Pons (tissue), 1 donor: Measurements from ENCODE around the gene RABGGTB.
"Not testable (repeated sequence)": the region's sequence is repeated elsewhere in the genome, so short reads cannot be mapped to it uniquely, and the experiment has no call there.

Experiments
- DNase-seq: peaks from one replicate; pipeline ENCODE4 v3.0.0-alpha.2; 2016; ENCODE audit warnings: low spot score

RABGGTB gene

DNA sequence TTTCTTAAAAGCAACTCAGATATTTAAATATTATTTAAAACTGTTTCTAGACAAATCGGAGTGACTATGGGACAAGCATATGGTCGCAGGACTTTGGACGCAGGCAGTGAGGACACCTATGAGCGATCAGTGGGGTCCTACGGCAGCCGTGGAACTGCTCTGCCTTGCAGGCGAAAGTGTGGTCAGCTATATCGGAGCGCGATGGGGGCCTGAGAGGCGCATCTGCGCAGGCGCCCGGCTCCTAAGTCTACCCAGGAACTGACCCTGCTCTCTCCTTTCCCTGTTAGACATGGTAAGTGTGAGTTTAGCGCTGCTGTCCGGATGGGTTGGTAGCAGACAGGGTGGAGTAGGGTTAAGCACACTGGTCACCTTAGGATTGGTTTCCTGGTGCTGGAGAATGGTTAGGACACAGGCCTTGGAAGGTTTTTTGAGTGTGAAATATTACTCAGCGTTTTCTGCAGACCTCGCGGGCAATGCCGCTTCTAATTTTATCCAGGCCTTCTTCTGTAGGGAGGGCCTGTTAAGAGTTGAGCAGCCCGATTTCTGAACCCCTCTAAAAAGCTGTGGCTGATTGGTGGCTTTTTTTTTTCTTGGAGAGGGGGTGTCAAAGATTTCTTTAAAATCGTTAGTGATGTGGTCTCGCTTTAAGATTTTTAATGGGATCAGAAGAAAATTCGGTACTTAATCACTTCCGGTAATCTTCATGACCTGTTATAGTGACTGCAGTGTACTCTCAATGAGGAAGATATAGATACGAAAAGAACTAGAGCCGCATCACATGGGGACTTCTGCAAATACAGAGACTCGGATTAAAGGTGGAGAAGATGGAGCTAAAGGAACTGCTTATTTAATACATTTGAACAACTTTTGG, at the start of gene RABGGTB:
TSS of gene RABGGTB (plus strand) at position 274 of the 871 bp plus-strand sequence. CDS start at position 290, 16 bp downstream.
- peak; percentile 96 for DNase-seq

DNA sequence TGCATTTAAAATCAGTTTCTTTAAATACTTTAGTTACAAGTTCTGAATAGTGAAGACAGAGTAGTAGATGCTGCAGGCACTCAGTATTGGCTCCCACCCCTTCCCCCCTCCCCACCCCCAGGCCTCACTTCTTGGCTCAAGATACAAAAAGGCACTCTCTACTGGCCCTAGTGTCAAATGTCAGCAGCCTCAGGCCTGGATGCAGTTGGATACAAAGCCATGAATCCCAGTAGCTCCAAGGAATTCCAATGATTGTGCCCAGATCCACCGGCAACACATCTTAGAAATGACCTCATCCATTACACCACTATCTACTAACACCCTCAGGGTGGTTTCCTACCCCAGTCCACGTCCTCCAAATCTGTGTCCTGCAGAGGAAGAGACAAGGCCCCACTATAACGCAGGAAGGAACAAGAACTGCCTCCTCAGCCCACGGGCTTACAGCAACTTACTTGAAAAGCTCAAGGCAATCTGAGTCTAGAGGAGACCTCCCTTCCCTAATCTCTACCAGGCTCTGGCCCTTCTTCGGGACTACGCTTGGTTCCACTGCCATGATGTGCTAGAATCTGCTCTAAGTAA, 43.9 kb upstream of the RABGGTB start:
- DNase-seq: no peak

DNA sequence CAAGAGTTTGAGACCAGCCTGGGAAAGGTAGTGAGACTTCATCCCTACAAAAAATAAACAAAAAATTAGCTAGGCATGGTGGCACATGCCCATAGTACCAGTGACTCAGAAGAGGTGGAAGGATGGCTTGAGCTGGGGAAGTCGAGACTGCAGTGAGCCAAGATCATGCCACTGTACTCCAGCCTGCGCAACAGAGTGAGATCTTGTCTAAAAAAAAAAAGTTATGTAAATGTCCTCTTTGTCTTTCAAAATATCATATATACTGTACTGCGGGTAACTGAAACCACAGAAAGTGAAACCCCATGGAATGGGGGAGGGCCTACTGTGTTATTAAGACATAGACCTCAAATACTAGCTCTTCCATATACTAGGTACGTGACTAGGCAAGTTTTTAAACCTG, 40.8 kb upstream of the RABGGTB start:
- no peak for DNase-seq

DNA sequence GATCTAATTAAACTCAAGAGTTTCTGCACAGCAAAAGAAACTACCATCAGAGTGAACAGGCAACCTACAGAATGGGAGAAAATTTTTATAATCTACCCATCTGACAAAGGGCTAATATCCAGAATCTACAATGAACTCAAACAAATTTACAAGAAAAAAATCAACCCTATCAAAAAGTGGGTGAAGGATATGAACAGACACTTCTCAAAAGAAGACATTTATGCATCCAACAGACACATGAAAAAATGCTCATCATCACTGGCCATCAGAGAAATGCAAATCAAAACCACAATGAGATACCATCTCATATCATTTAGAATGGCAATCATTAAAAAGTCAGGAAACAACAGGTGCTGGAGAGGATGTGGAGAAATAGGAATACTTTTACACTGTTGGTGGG, 28.8 kb upstream of the RABGGTB start:
- not testable (repeated sequence) for DNase-seq

DNA sequence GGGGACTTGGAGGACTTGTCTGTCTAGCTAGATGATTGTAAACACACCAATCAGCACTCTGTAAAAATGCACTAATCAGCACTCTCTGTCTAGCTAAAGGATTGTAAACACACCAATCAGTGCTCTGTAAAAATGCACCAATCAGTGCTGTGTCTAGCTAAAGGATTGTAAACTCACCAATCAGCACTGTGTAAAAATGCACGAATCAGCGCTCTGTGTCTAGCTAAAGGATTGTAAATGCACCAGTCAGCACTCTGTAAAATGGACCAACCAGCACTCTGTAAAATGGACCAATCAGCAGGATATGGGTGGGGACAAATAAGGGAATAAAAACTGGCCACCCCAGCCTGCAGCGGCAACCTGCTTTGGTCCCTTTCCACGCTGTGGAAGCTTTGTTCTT, 27.5 kb upstream of the RABGGTB start:
- DNase-seq: not testable (repeated sequence)

DNA sequence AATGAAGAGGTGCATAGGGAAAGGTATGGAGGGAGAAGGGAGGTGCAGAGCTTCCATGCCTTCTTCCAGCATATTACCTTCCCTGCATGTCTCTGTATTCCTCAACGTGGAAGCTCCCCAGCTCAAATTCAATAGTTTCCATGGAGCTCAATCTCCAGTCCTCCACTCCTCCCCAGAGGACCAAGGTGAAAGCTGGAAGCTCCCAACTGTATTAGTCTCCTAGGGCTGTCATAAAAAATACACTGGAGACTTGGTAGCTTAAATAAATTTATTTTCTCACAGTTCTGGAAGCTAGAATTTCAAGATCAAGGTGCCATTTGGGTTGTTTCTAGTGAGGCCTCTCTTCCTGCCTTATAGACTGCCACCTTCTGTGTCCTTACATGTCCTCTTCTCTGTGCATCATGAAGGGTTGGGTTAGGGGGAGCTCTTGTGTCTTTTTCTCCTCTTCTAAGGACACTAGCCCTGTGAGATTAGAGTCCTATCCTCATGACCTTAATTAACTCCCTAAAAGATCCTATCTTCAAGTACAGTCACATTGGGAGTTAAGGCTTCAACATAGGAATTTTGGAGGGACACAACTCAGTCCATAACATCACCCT, 21.9 kb upstream of the RABGGTB start:
- DNase-seq: no peak

DNA sequence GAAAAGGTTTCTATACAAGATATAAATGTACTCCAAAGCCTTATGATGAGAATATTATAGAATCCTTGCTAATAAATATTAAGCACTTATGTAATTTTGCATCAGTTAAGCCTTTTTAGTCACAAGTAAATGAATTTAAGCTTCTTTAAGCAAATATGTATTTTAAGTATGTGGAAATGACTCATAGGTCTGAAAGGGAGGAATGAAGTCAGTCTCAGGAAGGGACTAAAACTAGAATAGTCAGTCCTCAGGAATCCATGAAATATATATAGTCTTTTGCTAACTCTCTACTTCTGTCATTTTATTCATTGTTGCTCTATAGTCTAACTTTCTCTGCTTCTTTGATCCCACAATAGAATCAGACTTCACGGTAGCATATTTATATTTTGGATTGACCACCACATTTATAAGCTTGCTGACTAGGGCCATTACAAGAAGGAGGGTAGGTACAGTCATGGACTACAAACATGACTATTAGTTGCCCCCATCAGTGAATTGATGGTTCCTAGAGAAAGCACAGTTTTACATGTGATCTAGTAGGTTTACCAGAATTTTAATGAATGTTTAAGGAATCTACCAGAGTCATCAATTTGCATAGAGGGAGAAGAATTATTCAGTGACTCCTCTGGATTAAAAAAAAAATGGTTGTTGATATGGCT, 20.2 kb upstream of the RABGGTB start:
- no peak for DNase-seq

DNA sequence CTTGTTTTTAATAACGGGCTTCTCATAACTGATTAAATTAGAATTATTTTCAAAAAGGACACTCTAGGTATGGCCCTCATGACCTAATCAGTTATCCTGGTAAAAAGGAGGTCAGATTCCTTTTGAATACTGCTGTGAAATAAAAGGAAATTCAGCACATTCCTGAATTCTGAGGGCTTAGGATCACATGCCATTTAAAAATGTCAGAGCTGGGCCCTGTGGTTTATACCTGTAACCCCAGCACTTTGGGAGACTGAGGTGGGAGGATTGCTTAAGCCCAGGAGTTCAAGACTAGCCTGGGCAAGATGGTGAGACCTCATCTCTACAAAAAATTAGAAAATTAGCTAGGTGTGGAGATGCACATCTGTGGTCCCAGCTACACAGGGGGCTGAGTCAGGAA, 18.0 kb upstream of the RABGGTB start:
- DNase-seq: no peak

DNA sequence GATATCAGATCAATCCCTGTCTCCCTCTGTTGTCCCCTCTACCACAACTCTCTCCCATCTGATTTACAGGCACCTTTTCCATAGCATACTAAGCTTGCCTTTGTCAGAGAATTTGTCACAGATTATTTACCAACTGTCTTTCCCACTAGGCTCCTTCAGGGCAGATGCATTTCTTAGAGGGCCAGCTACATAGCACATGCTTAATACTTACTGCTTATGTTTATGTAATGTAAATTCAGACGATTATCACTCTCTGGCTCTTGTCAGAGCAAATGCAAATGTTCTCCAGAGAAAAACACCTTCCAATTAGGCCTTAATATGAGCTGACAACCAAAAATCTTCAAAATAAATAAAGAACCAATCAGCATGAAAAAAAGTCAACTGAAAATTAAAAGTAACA, 15.3 kb upstream of the RABGGTB start:
- no peak for DNase-seq

DNA sequence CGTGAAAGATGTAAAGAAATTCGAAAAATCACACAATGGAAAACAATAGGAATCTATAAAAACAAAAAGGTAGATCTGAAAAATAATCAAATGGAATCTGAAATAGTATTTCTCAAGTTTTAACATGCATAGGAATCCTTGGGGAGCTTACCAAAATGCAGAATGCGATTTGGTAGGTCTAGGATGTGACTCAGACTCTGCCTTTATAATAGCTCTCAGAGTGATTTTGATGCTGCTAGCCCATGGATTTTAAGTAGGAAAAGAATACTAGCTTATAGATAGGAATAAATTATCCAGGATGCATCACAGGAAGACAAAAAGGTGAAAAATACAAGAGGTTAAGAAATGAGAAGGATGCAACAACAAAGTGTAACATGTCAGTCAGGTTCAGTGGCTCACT, 14.1 kb upstream of the RABGGTB start:
- DNase-seq: no peak

DNA sequence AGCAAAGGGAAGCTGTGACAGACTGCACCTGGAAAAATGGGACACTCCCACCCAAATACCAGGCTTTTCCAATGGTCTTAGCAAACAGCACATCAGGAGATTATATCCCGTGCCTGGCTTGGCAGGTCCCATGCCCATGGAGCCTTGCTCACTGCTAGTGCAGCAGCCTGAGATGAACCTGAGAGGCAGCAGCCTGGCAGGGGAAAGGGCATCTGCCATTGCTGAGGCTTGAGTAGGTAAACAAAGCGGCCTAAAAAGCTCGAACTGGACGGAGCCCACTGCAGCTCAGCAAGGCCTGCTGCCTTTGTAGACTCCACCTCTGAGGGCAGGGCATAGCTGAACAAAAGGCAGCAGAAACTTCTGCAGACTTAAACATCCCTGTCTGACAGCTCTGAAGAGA, 8.2 kb upstream of the RABGGTB start:
- not testable (repeated sequence) for DNase-seq

DNA sequence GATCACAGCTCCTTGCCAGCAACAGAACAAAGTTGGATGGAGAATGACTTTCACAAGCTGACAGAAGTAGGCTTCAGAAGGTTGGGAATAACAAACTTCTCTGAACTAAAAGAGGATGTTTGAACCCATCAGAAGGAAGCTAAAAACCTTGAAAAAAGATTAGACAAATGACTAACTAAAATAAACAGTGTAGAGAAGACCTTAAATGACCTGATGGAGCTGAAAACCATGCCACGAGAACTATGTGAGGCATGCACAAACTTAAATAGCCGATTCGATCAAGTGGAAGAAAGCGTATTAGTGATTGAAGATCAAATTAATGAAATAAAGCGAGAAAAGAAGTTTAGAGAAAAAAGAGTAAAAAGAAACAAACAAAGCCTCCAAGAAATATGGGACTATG, 7.4 kb upstream of the RABGGTB start:
- not testable (repeated sequence) for DNase-seq

DNA sequence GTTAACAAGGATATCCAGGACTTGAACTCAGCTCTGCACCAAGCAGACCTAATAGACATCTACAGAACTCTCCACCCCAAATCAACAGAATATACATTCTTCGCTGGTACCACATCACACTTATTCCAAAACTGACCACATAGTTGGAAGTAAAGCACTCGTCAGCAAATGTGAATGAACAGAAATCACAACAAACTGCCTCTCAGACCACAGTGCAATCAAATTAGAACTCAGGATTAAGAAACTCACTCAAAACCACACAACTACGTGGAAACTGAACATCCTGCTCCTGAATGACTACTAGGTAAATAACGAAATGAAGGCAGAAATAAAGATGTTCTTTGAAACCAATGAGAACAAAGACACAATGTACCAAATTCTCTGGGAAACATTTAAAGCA, 5.9 kb upstream of the RABGGTB start:
- DNase-seq: not testable (repeated sequence)

DNA sequence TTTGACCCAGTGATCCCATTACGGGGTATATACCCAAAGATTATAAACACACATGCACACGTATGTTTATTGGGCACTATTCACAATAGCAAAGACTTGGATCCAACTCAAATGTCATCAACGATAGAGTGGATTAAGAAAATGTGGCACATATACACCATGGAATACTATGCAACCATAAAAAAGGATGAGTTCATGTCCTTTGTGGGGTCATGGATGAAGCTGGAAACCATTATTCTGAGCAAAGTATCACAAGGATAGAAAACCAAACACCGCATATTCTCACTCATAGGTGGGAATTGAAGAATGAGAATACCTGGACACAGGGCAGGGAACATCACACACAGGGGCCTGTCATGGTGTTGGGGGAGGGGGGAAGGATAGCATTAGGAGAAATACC, 2.1 kb upstream of the RABGGTB start:
- DNase-seq: not testable (repeated sequence)

DNA sequence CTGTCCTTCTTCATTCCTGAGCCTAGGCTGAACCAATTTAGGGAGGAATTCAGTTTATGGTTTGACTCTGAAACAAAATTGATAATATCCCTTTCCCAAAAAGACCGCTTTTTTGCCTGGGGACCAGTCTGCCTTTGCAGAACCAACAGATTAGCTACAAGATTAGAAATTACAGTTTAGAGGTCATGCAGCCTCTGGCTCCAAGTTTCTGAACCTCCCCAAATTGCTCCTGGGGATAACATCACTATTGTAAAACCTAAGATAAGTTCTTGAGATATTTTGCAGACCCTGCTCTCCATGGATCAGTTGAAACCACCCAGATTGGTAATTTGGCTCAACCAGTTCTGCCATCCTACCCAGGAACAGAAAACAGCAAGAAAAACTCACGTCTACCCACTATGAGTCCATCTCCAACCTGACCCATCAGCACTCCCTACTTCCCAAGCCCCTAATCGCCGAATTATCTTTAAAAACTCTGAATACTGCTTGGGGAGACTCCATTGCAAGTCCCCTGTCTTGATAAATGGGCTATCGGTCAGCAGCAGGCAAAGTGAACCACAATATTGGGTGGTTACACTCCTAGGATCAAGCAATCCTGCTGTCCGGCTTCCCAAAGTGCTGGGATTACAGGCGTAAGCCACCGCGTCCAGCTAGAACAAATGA, 605 bp upstream of the RABGGTB start:
- DNase-seq: no peak

DNA sequence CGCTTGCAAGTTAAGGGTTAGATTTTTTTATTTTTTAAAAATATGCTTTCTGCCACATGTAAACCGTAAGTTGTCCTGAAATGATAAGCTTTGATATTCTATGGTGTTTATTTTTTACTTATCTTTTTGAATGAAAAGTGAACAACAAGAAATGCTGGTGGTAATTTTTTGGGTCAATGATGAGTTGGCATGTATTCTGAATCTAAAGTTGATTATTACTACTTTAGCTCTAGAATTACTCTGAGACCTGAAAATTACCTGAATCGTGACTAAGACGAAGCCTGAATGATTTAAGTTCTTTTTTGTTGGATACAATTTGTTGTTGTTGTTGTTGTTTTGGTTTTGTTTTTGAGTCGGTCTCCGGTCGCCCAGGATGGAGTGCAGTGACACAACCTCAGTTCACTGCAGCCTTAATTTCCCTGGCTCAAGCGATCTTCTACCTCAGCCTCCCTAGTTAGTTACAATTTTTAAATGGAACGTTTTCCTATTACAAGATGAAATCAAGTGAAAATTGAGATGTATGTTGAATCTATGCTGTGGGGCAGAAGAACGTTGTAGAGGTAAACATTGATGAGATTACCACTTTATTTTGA, 941 bp downstream of the RABGGTB start:
- DNase-seq: no peak

DNA sequence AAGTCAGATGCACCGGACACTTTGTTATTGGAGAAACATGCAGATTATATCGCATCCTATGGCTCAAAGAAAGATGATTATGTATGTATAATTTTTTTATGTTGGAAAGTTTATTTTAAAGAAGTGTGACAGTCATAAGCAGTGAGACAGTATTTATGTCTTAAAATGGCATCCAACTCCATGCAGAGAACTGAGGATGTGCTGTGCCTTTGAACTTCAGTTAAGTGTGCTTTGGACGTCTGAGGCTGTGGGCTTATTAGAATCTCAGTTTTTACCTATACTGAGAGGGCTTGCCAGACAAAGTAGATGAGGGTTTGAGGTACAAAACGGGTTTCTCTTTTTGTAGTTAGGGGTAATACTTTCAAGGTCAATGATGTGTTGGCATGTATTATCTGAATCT, 1.5 kb downstream of the RABGGTB start:
- DNase-seq: no peak

DNA sequence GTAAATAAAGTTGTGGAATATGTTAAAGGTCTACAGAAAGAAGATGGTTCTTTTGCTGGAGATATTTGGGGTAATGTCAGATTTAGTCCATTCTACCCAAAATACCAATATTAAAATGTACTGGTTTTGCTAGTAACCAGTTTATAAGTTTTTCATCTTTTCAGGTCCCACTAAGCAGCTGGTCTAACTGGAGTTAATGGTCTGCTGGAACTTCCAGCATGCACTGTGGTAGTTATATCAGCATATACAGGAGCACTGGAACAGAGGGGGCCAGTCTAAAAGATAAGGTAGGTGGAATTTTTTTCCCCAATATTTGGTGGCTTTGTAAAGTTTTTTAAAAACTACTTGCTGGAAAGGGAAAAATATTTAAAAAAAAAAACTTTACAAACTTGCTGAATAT, 3.9 kb downstream of the RABGGTB start:
- DNase-seq: no peak

DNA sequence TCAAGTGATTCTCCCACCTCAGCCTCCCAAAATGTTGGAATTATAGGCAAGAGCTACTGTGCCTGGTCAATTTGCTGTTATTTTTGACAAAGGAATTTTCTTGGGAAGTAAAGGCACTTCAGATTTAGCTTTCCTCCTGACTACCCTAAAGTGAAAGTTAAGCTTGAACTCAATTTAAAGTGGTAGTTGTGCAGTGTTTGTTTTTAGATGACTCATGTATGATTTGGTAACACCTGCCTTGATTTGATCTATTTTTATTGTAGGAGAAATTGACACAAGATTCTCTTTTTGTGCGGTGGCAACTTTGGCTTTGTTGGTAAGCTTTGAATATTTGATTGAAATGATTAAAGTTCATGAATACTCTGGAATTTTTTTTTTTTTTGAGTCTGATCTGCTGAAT, 5.0 kb downstream of the RABGGTB start:
- DNase-seq: no peak

DNA sequence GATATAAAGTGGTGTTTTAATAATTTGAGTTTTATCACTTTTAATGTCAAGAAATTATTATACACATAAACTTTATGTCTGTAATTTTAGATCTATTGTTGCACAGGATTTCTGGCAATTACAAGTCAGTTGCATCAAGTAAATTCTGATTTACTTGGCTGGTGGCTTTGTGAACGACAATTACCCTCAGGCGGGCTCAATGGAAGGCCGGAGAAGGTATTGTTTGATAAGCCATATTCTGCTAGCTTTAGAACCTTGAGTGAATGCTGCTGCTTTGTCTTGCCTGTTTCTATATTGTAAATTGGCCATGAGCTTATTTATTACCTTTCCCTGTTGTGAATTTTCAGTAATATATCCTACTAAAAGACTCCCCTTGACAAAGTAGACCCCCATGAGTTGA, 6.0 kb downstream of the RABGGTB start:
- DNase-seq: no peak

DNA sequence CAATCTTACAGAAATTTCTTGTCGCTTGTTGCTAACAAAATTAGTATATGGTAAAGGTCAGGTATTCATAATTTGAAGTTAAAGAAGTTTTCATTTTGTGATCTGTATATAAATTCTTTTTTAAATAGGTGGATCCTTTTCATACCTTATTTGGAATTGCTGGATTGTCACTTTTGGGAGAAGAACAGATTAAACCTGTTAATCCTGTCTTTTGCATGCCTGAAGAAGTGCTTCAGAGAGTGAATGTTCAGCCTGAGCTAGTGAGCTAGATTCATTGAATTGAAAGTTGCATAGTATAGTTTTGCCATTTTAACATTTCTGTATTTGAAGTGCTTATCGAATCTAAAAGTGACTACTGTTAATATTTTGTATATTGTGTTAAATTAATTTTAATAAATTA, 8.3 kb downstream of the RABGGTB start:
- no peak for DNase-seq

DNA sequence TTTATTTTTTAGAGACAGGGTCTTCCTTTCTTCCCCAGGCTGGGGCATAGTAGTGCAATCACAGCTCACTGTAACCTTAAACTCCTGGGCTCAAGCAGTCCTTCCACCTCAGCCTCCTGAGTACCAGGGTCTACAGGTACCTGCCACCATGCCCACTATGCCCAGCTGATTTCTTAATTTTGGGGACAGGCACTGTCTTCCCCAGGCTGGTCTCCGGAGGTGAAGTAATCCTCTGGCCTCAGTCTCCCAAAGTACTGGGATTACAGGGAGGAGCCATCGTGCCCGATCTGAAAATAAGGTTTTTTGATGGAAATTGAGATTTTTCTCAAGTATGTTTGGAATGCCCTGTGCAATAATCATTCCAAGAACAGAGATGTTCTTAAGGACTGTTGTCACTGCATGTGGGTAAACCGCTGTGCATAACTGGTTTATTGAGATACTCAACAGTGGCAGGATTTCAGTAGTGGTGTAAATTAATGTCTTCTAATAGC, 9.7 kb downstream of the RABGGTB start:
- DNase-seq: no peak
